Neuron (in vitro differentiated cells): ENCODE data around the gene MDN1.

Experiments
- H2AFZ ChIP-seq: one replicate; pipeline ENCODE4 v1.6.1; 2013; ENCODE audit warnings: low read depth, mild to moderate bottlenecking, inconsistent platforms, low read length, moderate library complexity
- H3K27me3 ChIP-seq: one replicate; pipeline ENCODE4 v1.6.1; 2013; ENCODE audit warnings: low read length; ENCODE audit not compliant: insufficient read depth
- H3K36me3 ChIP-seq: one replicate; pipeline ENCODE4 v1.6.1; 2013; ENCODE audit warnings: low read length; ENCODE audit not compliant: insufficient read depth
- H3K4me1 ChIP-seq: one replicate; pipeline ENCODE4 v1.6.1; 2013; ENCODE audit warnings: low read length; ENCODE audit not compliant: insufficient read depth
- H3K4me3 ChIP-seq: 2 replicates; pipeline ENCODE4 v1.5.1; 2013; ENCODE audit warnings: mild to moderate bottlenecking, low read length, moderate library complexity
- H3K9me3 ChIP-seq: one replicate; pipeline ENCODE4 v1.6.1; 2013; ENCODE audit warnings: low read length

Gene MDN1

DNA sequence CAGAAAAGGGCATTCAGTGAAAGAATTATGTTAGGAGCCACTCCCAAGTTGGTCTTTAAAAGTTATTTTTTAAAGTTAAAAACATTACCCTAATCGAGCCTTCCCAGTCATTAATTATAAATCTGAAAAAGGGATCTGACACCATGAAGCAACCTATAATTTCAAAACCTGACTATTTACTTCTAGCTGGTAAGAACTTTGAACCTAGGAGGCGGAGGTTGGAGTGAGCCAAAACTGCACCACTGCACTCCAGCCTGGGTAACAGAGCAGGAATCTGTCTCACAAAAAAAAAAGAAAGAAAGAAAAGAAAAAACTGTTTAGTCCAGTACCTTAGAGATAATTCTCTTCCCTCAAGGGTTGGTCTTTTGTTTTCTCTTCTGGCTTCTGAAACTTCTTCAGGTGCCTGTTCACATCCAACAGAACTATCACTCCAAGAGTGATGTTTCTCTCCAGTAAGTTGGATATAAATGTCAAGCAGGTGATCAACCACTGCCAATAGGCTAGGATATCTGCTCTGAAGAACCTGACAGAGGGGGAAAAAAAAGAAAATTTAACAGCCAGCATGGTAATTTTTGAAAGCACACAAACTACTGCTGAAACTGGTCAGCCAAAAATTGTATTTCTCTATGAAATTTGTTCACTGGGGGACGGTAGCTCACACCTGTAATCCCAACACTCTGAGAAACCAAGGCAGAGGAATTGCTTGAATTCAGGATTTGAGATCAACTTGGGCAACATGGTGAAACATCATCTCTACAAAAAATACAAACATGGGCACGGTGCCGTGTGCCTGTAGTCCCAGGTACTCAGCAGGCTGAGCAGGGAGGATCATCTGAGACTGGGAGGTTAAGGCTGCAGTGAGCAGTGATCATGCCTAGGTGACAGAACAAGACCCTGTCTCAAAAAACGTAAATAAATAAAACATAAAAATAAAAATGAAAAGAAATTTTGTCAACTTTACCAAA lies 38.2 kb downstream of the MDN1 start:
- H3K9me3 ChIP-seq: no peaks in the 10 kb centered on the region
- H3K27me3 ChIP-seq: no peaks in the 10 kb centered on the region
- no peaks in the 10 kb centered on the region for H3K4me1 ChIP-seq
- peaks cover 49% of the 10 kb centered on the region for H3K36me3 ChIP-seq
- H3K4me3 ChIP-seq: no peak overlapping the region
- no peak overlapping the region for H2AFZ ChIP-seq

DNA sequence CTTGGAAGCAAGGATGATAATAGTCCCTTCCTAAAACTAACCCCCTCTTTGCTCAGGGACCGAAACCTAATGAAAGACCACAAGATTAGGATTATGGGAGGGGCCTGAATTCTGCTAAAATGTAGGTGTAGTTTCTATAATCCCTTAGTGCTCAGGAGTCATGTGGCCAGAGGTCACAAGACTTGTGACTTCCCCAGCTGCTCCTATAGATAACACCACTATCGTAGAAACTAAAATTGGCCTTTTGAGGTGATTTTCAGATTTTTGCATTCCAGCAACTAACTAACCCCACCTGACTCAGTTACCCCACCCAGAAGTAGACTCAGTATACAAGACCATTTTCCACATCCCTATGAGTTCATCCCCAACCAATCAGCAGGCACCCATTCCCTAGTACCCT lies 42.1 kb downstream of the MDN1 start:
- no peaks in the 10 kb centered on the region for H3K27me3 ChIP-seq
- H2AFZ ChIP-seq: no peak overlapping the region
- no peaks in the 10 kb centered on the region for H3K9me3 ChIP-seq
- peaks cover 30% of the 10 kb centered on the region for H3K36me3 ChIP-seq
- H3K4me3 ChIP-seq: no peak overlapping the region
- no peaks in the 10 kb centered on the region for H3K4me1 ChIP-seq

DNA sequence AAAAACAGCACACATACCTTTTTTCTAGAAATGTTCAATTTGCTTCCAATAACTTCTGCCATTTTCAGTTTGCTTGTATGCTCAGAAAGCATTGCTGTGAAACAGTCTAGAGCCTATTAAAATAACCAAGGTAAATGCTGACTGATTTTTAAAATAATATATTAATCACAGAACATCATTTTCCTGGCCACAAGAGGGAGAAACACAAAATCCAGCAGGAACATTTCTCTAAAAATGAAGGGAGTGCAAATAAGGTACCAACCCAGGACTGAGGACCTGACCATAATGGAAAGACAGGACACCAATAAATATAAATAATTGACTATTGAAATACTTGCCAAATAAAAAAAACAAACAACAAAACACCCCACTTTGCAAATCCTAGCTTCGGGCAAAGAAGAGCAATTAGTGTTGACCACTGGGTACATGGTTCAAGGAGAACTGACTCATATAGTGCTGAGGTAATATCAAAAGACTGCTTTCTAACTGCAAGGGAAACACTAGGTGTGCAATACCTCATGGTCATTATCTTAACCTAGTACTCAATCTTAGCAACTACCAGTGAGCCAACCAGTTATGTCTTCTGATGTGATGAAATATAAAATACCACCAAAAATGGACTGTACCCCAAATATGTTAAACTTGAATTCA lies 42.9 kb downstream of the MDN1 start:
- H3K4me1 ChIP-seq: no peaks in the 10 kb centered on the region
- no peaks in the 10 kb centered on the region for H3K27me3 ChIP-seq
- no peak overlapping the region for H3K4me3 ChIP-seq
- no peaks in the 10 kb centered on the region for H3K9me3 ChIP-seq
- no peak overlapping the region for H2AFZ ChIP-seq
- peaks cover 32% of the 10 kb centered on the region for H3K36me3 ChIP-seq

DNA sequence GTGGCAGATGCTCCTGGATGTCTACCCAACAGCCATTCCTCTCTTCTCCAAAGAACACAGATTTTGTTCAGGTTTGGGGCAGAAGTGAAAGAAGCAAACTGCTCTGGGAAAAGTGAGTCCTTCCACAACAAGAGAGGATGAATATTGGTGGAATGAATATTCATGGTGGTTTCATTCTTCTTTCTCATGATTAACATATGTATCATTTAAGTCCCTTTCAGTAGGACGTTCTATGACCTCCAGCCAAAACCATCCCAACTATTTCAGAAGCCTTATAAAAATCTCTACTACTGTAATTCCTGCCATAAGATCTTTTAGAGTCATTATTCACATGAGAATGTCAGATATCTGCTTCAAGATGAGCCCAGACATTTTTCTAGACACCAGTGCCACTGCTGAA lies 44.4 kb downstream of the MDN1 start:
- Histone ChIP-seq H3K9me3 (no peaks in the 10 kb centered on the region), H3K27me3 (no peaks in the 10 kb centered on the region), H3K4me3 (no peak overlapping the region), H3K4me1 (no peaks in the 10 kb centered on the region), H3K36me3 (peaks cover 34% of the 10 kb centered on the region), H2AFZ (no peak overlapping the region)

DNA sequence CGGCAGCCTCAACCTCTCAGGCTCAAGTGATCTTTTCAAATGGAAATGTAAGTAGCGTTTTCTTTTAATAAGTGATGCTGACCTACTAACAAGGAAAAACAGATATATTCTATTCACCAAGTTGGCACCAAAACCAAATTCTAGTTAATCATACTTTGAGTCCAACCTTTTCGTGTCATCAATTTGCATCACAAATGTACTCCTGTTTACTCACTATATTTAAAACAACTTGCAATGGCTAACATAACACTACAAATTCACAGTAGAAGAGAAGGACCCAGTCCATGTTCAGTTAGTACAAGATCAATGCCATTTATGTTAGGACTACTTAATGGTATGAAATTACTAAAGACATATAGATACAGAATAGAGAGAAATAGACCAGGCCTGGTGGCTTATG lies 50.0 kb downstream of the MDN1 start:
- Histone ChIP-seq H2AFZ (no peak overlapping the region), H3K9me3 (no peaks in the 10 kb centered on the region), H3K27me3 (no peaks in the 10 kb centered on the region), H3K4me3 (no peak overlapping the region), H3K4me1 (no peaks in the 10 kb centered on the region), H3K36me3 (peaks cover 46% of the 10 kb centered on the region)

DNA sequence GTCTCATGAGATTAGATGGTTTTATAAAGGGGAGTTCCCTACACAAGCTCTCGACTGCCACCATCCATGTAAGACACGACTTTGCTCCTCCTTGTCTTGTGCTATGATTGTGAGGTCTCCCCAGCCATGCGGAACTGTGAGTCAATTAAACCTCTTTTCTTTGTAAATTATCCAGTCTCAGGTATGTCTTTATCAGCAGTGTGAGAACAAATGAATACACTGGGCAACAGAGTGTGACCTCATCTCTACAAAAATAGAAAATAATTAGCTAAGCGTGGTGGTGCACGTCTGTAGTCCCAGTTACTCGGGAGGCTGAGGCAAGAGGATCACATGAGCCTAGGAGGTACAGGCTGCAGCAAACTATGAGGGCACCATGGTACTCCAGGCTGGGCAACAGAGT lies 51.3 kb downstream of the MDN1 start:
- Histone ChIP-seq H3K4me1 (no peaks in the 10 kb centered on the region), H3K27me3 (no peaks in the 10 kb centered on the region), H3K36me3 (peaks cover 49% of the 10 kb centered on the region), H3K9me3 (no peaks in the 10 kb centered on the region), H3K4me3 (no peak overlapping the region), H2AFZ (no peak overlapping the region)

DNA sequence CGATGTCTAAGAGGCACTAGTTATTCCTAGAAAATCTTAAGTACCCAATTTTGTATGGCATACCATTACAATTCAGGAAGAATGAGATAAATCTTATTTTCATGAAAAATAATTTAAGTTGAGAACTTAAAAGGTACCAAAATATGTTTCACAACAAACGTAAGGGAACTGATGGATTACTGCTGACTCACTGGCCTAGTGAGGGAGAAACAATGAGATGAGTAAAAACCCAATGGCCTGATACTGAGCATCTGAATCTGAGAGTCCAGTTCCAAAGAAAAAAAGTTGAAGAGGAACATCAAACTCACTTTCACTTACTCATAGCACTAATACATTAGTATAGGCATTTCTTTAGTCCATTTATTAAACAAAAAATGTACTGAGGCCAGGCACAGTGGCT lies 56.0 kb downstream of the MDN1 start:
- no peak overlapping the region for H2AFZ ChIP-seq
- H3K4me1 ChIP-seq: no peaks in the 10 kb centered on the region
- peaks cover 39% of the 10 kb centered on the region for H3K36me3 ChIP-seq
- no peaks in the 10 kb centered on the region for H3K9me3 ChIP-seq
- no peak overlapping the region for H3K4me3 ChIP-seq
- no peaks in the 10 kb centered on the region for H3K27me3 ChIP-seq

DNA sequence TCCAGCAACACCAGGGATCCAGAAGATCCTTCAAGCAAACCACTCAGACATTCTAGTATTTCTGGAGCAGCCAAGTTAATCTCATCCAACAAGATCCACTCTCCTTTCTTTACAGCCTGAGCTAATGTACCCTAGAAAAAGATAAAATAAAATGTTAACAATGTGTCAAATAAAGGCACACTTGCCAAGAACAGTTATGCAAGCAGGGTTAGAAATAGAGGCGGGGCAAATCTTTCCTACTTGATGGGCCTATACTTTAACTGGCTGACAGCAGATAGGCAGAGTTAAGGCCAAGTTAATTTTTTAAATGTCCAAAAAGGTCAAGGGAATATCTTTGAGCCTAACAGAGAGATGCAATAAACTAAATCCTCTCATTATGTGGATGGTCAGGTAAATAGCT lies 60.8 kb downstream of the MDN1 start:
- no peak overlapping the region for H2AFZ ChIP-seq
- H3K36me3 ChIP-seq: peaks cover 58% of the 10 kb centered on the region
- no peaks in the 10 kb centered on the region for H3K4me1 ChIP-seq
- H3K4me3 ChIP-seq: no peak overlapping the region
- no peaks in the 10 kb centered on the region for H3K9me3 ChIP-seq
- H3K27me3 ChIP-seq: no peaks in the 10 kb centered on the region

DNA sequence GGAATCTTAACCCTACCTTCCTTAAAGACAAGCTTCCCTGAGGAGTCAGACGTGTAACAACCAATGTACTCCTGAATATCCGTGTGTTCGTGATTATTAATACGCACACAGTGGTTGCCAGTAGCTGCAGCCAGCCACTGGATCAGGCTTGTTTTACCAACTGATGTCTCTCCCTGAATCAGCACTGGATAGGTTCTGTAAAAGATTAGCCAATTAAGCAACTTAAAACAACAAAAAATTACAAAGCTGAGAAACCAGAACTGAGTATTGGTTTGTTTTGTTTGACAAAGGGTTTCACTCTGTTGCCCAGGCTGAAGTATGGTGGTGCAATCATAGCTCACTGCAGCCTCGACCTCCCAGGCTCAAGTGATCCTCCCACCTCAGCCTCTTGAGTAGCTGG lies 69.3 kb downstream of the MDN1 start:
- Histone ChIP-seq H2AFZ (no peak overlapping the region), H3K36me3 (peaks cover 72% of the 10 kb centered on the region), H3K4me3 (no peak overlapping the region), H3K9me3 (no peaks in the 10 kb centered on the region), H3K27me3 (no peaks in the 10 kb centered on the region), H3K4me1 (no peaks in the 10 kb centered on the region)

DNA sequence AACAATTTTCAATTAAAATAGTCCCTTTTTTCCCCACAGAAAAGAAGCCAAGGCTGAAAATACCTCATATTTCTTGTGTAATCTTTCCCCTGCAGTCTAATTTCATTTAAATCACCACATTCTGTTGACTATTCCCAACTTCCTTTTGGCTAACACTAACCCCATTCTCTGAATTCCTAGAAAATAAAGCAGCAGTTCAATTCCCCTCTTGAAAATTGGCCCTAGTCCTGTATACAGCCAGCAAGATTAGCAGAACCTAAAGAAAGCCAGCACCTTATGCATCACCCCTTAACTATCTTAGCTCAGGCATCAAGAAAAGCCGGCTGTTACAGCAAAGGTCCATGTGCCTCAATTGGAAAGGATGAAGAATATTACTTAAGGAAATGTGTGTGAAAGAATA lies 69.7 kb downstream of the MDN1 start:
- Histone ChIP-seq H3K4me3 (no peak overlapping the region), H2AFZ (no peak overlapping the region), H3K36me3 (peaks cover 72% of the 10 kb centered on the region), H3K27me3 (no peaks in the 10 kb centered on the region), H3K4me1 (no peaks in the 10 kb centered on the region), H3K9me3 (no peaks in the 10 kb centered on the region)

DNA sequence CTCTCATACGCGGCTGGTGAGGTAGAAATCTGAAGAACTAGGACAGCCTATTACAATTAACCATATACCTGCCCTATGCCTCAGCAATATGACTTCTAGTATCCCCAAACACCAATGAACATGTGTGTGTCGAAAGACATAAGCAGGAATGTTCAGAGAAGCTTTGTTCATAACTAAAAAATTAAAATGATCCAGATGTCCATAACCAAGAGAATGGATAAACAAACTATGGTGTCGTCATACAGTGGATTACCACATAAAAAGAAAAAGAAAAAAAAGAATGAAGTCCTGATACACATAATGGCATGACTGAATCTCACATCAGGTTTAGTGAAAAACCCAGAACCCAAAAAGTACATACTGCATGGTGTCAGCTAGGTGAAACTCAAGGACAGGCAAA lies 73.9 kb downstream of the MDN1 start:
- H3K36me3 ChIP-seq: peaks cover 59% of the 10 kb centered on the region
- no peak overlapping the region for H3K4me3 ChIP-seq
- H3K27me3 ChIP-seq: no peaks in the 10 kb centered on the region
- no peaks in the 10 kb centered on the region for H3K4me1 ChIP-seq
- no peak overlapping the region for H2AFZ ChIP-seq
- no peaks in the 10 kb centered on the region for H3K9me3 ChIP-seq

DNA sequence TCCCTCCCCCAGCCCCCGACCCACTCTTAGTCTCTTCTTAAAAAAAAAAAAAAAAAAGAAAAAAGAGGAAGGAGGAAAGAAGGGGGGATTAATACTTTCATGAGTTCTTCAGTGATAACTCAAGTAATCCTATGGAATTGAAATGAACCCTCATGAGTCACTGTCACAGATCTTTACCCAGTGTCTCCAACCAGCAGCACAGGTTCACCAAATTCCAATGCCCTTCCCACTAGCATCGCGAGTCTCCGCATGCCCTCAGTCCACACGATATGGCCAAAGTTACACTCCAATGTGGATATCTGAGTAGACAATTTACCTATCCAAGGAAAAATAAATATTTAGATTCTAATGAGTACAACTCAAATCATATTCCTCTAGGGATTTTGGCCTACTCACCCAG lies 74.5 kb downstream of the MDN1 start:
- peaks cover 56% of the 10 kb centered on the region for H3K36me3 ChIP-seq
- H2AFZ ChIP-seq: no peak overlapping the region
- no peaks in the 10 kb centered on the region for H3K9me3 ChIP-seq
- no peak overlapping the region for H3K4me3 ChIP-seq
- no peaks in the 10 kb centered on the region for H3K4me1 ChIP-seq
- no peaks in the 10 kb centered on the region for H3K27me3 ChIP-seq

DNA sequence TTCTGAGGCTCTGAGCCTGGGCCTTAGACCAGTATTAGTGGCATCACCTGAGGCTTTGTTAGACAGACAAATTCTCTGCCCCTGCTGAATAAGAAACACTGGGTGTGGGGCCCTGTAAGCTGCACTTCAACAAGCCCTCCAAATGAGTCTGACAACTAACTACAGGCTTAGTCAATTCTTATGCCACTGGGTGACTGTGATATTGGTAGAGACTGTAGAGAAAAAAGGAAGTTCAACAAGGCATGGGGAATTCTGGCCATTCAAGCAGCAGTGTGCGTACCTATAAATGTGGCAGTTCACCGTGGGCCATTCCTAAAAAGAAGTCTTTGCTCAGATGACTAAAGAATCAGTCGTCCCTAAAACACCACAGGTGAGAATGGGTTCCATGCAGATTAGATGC lies 82.7 kb downstream of the MDN1 start:
- Histone ChIP-seq H3K4me1 (peaks cover 7% of the 10 kb centered on the region), H3K4me3 (no peak overlapping the region), H3K27me3 (no peaks in the 10 kb centered on the region), H3K36me3 (peaks cover 28% of the 10 kb centered on the region), H2AFZ (no peak overlapping the region), H3K9me3 (no peaks in the 10 kb centered on the region)
